NCI-H2029 (cell line): ENCODE measurements around the gene LRRC8C.
"Not testable (repeated sequence)": the region's sequence is repeated elsewhere in the genome, so short reads cannot be mapped to it uniquely, and the experiment has no call there.

ENCODE experiments used
- DNase-seq: peaks from one replicate; lab custom pipeline; 2025; lab: John Stamatoyannopoulos, UW

LRRC8C gene

GRCh38 chr1:89632657-89633247 lies at the start of gene LRRC8C:
LRRC8C (plus strand) TSS chr1:89633120; CDS start chr1:89686474, 53,354 bp downstream.
- peak; percentile 58 for DNase-seq

GRCh38 chr1:89584211-89584610 lies 48.7 kb upstream of the LRRC8C start:
- no peak for DNase-seq

GRCh38 chr1:89584781-89585180 lies 48.1 kb upstream of the LRRC8C start:
- DNase-seq, result no peak

GRCh38 chr1:89587729-89588161 lies 45.2 kb upstream of the LRRC8C start:
- no peak for DNase-seq

- no peak for DNase-seq
Observed at GRCh38 chr1:89588480-89588879, 44.4 kb upstream of the LRRC8C start.

- DNase-seq, result no peak
Observed at GRCh38 chr1:89589515-89589914, 43.4 kb upstream of the LRRC8C start.

GRCh38 chr1:89590341-89591080 lies 42.4 kb upstream of the LRRC8C start:
- no peak for DNase-seq

GRCh38 chr1:89592861-89593302 lies 40.0 kb upstream of the LRRC8C start:
- not testable (repeated sequence) for DNase-seq

- DNase-seq, result no peak
Observed at GRCh38 chr1:89594096-89594740, 38.7 kb upstream of the LRRC8C start.

- no peak for DNase-seq
Observed at GRCh38 chr1:89596698-89597097, 36.2 kb upstream of the LRRC8C start.

- no peak for DNase-seq
Observed at GRCh38 chr1:89598450-89599331, 34.2 kb upstream of the LRRC8C start.

GRCh38 chr1:89599332-89599630 lies 33.6 kb upstream of the LRRC8C start:
- DNase-seq, result no peak

- DNase-seq, result no peak
Observed at GRCh38 chr1:89600451-89601224, 32.3 kb upstream of the LRRC8C start.

- no peak for DNase-seq
Observed at GRCh38 chr1:89602871-89603404, 30.0 kb upstream of the LRRC8C start.

- DNase-seq, result no peak
Observed at GRCh38 chr1:89603651-89604413, 29.1 kb upstream of the LRRC8C start.

GRCh38 chr1:89604414-89604735 lies 28.5 kb upstream of the LRRC8C start:
- DNase-seq, result no peak

GRCh38 chr1:89605692-89606091 lies 27.2 kb upstream of the LRRC8C start:
- no peak for DNase-seq

- no peak for DNase-seq
Observed at GRCh38 chr1:89606227-89606980, 26.5 kb upstream of the LRRC8C start.

GRCh38 chr1:89607156-89607555 lies 25.8 kb upstream of the LRRC8C start:
- DNase-seq, result no peak
